Measurements from ENCODE around the gene CLINT1.
"Not testable (repeated sequence)": the region's sequence is repeated elsewhere in the genome, so short reads cannot be mapped to it uniquely, and the experiment has no call there.

The CLINT1 gene

GRCh38 chr5:157862183-157862851, 3.4 kb upstream of the CLINT1 start:
- DNase-seq (ENCODE audit: low read depth): no peak

GRCh38 chr5:157860898-157861890, 2.2 kb upstream of the CLINT1 start:
- no peak for DNase-seq (ENCODE audit: low read depth)

- no peak for DNase-seq (ENCODE audit: low read depth)
These were observed 256 bp upstream of the CLINT1 start for GRCh38 chr5:157859227-157859575.

DNA sequence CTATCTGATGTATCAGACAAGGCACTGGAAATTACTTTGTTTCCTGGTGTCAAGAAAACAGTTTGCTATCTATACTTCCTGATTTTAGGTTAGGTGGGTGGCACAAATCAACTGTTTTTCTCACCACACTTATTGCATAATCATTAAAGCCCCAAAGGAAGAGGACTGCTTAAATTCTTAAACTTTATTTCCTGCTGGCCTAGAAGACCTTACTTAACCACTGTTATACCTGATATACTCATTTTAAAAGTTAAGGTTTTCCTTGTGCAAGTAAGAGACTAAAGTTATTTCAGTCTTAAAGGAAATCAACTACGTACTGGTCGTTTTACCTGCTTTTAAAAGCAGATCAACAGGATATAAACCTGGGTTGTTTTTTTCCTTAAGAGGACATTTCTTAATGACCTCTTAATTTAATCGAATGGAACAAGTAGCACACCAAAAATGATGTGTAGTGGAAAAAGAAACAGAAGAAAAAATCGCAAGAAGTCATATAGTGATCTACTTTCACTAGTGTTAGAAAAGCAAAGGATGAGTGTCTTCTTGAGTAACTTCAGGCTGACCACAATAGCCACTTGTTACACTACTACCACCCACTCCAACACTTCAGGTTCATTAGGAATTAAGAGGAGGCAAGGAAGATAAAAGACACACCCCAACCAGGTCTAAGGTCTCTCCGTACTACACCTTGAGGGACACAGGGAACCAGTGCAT, 974 bp downstream of the CLINT1 start:
- peak; percentile 54 for DNase-seq (ENCODE audit: low read depth)

- DNase-seq (ENCODE audit: low read depth): peak; percentile 80
These were observed 3.4 kb downstream of the CLINT1 start for GRCh38 chr5:157855404-157855994.

GRCh38 chr5:157853365-157853764, 5.6 kb downstream of the CLINT1 start:
- not testable (repeated sequence) for DNase-seq (ENCODE audit: low read depth)

GRCh38 chr5:157845914-157846598, 12.9 kb downstream of the CLINT1 start:
- no peak for DNase-seq (ENCODE audit: low read depth)

GRCh38 chr5:157842787-157843186, 16.2 kb downstream of the CLINT1 start:
- DNase-seq (ENCODE audit: low read depth): no peak

DNA sequence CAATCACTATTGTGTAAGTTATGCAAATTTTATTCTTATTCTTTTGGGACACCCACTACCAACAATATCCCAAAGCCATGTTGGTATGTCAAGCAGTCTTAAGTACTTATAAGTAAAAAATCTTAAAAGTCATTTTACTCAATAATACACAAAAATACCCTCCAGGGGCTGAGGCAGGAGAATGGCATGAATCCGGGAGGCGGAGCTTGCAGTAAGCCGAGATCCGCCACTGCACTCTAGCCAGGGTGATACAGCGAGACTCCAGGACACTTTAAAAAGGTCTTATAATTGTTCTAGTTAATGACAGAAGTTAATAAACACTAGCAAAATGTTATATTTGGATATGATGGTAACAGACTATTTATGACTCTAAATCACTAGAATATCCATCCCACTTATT, 16.8 kb downstream of the CLINT1 start:
- DNase-seq (ENCODE audit: low read depth): no peak

- no peak for DNase-seq (ENCODE audit: low read depth)
These were observed 19.7 kb downstream of the CLINT1 start for GRCh38 chr5:157839157-157839795.

GRCh38 chr5:157836121-157836753, 22.7 kb downstream of the CLINT1 start:
- DNase-seq (ENCODE audit: low read depth): no peak

- DNase-seq (ENCODE audit: low read depth): no peak
These were observed 23.9 kb downstream of the CLINT1 start for GRCh38 chr5:157835041-157835440.

GRCh38 chr5:157828944-157829639, 29.9 kb downstream of the CLINT1 start:
- no peak for DNase-seq (ENCODE audit: low read depth)

- no peak for DNase-seq (ENCODE audit: low read depth)
These were observed 30.6 kb downstream of the CLINT1 start for GRCh38 chr5:157828105-157828943.

DNA sequence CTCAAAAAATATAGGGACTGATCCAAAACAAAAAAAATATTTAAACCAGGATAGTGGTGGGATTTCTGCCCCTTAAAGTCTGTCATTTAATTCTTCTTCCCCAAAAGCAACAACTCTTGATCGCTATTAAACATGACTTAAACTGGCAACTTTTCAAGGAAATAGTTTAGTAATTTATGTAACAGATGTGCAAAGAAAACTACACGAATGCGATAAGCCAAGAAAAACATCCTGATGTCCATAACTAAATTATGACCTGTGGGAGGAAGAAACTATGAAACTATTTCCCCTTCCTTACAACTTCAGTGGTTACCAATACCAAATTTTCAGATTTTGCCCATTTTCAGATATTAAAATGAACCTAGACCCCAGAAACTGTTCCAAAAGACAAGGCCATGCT, 31.5 kb downstream of the CLINT1 start:
- no peak for DNase-seq (ENCODE audit: low read depth)

- DNase-seq (ENCODE audit: low read depth): no peak
These were observed 35.3 kb downstream of the CLINT1 start for GRCh38 chr5:157823655-157824054.

GRCh38 chr5:157821822-157822622, 36.9 kb downstream of the CLINT1 start:
- DNase-seq (ENCODE audit: low read depth): peak; percentile 24

- no peak for DNase-seq (ENCODE audit: low read depth)
These were observed 37.5 kb downstream of the CLINT1 start for GRCh38 chr5:157821405-157821804.

Measured in amniotic epithelial cell (primary cell).